ENCODE results near the gene SNX32.

The SNX32 gene

GRCh38 chr11:65867284-65868071 is 33.7 kb downstream of the SNX32 start:
- Histone ChIP-seq H3K9me3 (ENCODE audit: insufficient read depth, low read length) (no peaks in the 10 kb centered on the region), H3K27me3 (ENCODE audit: insufficient read depth, insufficient read length) (no peaks in the 10 kb centered on the region), H3K9ac (ENCODE audit: insufficient read length, low read depth) (peak overlapping the region; percentile 24), H3K4me3 (ENCODE audit: insufficient read length, low read depth) (no peak overlapping the region), H3K4me1 (ENCODE audit: insufficient read depth, insufficient read length) (peaks cover 36% of the 10 kb centered on the region), H3K36me3 (ENCODE audit: insufficient read depth, insufficient read length, low read length) (peaks cover 86% of the 10 kb centered on the region)
- TF ChIP-seq SUZ12 (IDR thresholded peaks at IDR 0.05; ENCODE audit: extremely low read depth, insufficient read depth, insufficient read length) = no peak
- TF ChIP-seq ZNF274 (IDR thresholded peaks at IDR 0.05; ENCODE audit: low read depth, low read length) = no peak
- TF ChIP-seq YY1 (IDR thresholded peaks at IDR 0.05; ENCODE audit: insufficient read depth, insufficient read length) = no peak
- no peak for DNase-seq (ENCODE audit: low read depth, low spot score)

- DNase-seq (ENCODE audit: low read depth, low spot score) = no peak
- no peaks in the 10 kb centered on the region for H3K27me3 ChIP-seq (ENCODE audit: insufficient read depth, insufficient read length)
- no peak overlapping the region for H3K9ac ChIP-seq (ENCODE audit: insufficient read length, low read depth)
- no peak overlapping the region for H3K4me3 ChIP-seq (ENCODE audit: insufficient read length, low read depth)
- H3K36me3 ChIP-seq (ENCODE audit: insufficient read depth, insufficient read length, low read length) = peaks cover 79% of the 10 kb centered on the region
- no peak for TF ChIP-seq SUZ12 (IDR thresholded peaks at IDR 0.05; ENCODE audit: extremely low read depth, insufficient read depth, insufficient read length)
- no peak for TF ChIP-seq ZNF274 (IDR thresholded peaks at IDR 0.05; ENCODE audit: low read depth, low read length)
- TF ChIP-seq YY1 (IDR thresholded peaks at IDR 0.05; ENCODE audit: insufficient read depth, insufficient read length) = no peak
- no peaks in the 10 kb centered on the region for H3K9me3 ChIP-seq (ENCODE audit: insufficient read depth, low read length)
- peaks cover 32% of the 10 kb centered on the region for H3K4me1 ChIP-seq (ENCODE audit: insufficient read depth, insufficient read length)
Measured at GRCh38 chr11:65868076-65868667, 34.4 kb downstream of the SNX32 start.

DNA sequence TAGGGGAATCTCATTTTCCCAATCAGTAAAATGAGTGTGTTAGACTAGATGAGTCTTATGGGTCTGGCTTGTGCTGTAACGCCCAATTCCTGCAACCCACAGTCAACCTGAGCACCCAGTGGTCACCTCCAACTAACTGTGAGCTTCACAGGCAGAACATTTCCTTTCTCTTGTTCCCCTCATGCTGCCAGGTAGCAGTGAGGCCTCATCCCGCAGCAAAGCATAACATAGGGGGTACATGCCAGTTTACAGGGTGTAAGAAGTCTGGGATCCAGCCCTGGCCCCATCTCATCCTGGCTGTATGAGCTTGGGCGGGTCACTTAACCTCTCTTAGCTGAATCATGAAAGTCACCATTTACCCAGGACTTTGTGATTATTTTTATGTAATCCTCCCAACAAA is 35.1 kb downstream of the SNX32 start:
- no peak for TF ChIP-seq YY1 (IDR thresholded peaks at IDR 0.05; ENCODE audit: insufficient read depth, insufficient read length)
- no peak for TF ChIP-seq SUZ12 (IDR thresholded peaks at IDR 0.05; ENCODE audit: extremely low read depth, insufficient read depth, insufficient read length)
- no peak for TF ChIP-seq ZNF274 (IDR thresholded peaks at IDR 0.05; ENCODE audit: low read depth, low read length)
- H3K36me3 ChIP-seq (ENCODE audit: insufficient read depth, insufficient read length, low read length) = peaks cover 71% of the 10 kb centered on the region

DNA sequence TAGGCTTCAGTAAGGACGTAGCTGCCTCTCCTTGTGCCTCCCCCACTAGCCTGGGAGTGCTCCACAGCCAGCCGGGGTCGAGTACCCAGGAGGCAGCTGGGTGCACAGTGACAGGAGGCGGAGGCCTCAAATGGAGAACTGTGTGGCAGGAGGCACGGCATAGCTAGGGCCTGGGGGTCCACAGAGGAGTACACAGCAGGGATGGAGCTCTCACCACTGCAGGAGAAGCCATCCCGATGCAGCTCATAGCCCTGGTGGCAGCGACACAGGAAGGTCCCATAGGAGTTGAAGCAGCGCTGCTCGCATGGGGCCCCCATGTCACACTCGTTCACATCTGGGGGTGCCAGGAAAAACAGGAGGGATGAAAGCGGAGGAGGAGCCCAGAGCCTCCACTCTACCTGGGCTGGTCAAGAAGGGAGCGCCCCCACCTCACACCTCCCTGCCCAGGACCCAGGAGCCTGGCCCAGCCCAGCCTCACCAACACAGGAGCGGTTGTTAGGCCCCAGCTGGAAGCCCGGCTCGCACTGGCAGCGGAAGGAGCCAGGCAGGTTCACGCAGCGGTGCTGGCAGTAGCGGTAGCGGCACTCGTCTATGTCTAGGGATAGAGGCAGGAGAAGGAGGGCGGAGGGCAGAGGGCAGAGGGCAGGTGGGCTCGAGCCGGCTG is 36.0 kb downstream of the SNX32 start:
- no peak for DNase-seq (ENCODE audit: low read depth, low spot score)
- TF ChIP-seq YY1 (IDR thresholded peaks at IDR 0.05; ENCODE audit: insufficient read depth, insufficient read length) (no peak), SUZ12 (IDR thresholded peaks at IDR 0.05; ENCODE audit: extremely low read depth, insufficient read depth, insufficient read length) (no peak), ZNF274 (IDR thresholded peaks at IDR 0.05; ENCODE audit: low read depth, low read length) (no peak)
- Histone ChIP-seq H3K4me1 (ENCODE audit: insufficient read depth, insufficient read length) (peaks cover 27% of the 10 kb centered on the region), H3K36me3 (ENCODE audit: insufficient read depth, insufficient read length, low read length) (peaks cover 63% of the 10 kb centered on the region), H3K27me3 (ENCODE audit: insufficient read depth, insufficient read length) (no peaks in the 10 kb centered on the region), H3K9me3 (ENCODE audit: insufficient read depth, low read length) (no peaks in the 10 kb centered on the region), H3K4me3 (ENCODE audit: insufficient read length, low read depth) (no peak overlapping the region), H3K9ac (ENCODE audit: insufficient read length, low read depth) (peak overlapping the region; percentile 17)

More for the DNA sequence above, 35.1 kb downstream of the SNX32 start:
- no peaks in the 10 kb centered on the region for H3K9me3 ChIP-seq (ENCODE audit: insufficient read depth, low read length)
- no peak overlapping the region for H3K4me3 ChIP-seq (ENCODE audit: insufficient read length, low read depth)
- peaks cover 27% of the 10 kb centered on the region for H3K4me1 ChIP-seq (ENCODE audit: insufficient read depth, insufficient read length)
- H3K9ac ChIP-seq (ENCODE audit: insufficient read length, low read depth) = no peak overlapping the region
- H3K27me3 ChIP-seq (ENCODE audit: insufficient read depth, insufficient read length) = no peaks in the 10 kb centered on the region
- no peak for DNase-seq (ENCODE audit: low read depth, low spot score)

DNA sequence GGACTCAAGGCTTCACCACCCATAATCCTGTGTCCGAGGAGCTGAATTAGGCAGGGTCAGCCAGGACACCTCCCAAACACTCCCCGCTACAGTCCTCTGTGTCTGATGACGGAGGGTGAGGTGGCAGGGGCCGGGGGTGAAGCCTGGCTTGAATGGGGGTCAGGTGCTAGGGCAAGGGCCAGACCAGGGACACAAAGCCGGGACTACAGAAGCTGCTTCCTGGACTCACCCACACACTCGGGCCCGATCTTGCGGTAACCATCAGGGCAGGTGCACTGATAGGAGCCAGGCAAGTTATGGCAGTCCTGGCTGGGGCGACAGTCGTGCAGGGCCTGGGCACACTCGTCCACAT is 36.5 kb downstream of the SNX32 start:
- H3K9ac ChIP-seq (ENCODE audit: insufficient read length, low read depth) = no peak overlapping the region
- TF ChIP-seq YY1 (IDR thresholded peaks at IDR 0.05; ENCODE audit: insufficient read depth, insufficient read length) = no peak
- no peak for TF ChIP-seq SUZ12 (IDR thresholded peaks at IDR 0.05; ENCODE audit: extremely low read depth, insufficient read depth, insufficient read length)
- TF ChIP-seq ZNF274 (IDR thresholded peaks at IDR 0.05; ENCODE audit: low read depth, low read length) = no peak
- H3K4me1 ChIP-seq (ENCODE audit: insufficient read depth, insufficient read length) = peaks cover 27% of the 10 kb centered on the region

DNA sequence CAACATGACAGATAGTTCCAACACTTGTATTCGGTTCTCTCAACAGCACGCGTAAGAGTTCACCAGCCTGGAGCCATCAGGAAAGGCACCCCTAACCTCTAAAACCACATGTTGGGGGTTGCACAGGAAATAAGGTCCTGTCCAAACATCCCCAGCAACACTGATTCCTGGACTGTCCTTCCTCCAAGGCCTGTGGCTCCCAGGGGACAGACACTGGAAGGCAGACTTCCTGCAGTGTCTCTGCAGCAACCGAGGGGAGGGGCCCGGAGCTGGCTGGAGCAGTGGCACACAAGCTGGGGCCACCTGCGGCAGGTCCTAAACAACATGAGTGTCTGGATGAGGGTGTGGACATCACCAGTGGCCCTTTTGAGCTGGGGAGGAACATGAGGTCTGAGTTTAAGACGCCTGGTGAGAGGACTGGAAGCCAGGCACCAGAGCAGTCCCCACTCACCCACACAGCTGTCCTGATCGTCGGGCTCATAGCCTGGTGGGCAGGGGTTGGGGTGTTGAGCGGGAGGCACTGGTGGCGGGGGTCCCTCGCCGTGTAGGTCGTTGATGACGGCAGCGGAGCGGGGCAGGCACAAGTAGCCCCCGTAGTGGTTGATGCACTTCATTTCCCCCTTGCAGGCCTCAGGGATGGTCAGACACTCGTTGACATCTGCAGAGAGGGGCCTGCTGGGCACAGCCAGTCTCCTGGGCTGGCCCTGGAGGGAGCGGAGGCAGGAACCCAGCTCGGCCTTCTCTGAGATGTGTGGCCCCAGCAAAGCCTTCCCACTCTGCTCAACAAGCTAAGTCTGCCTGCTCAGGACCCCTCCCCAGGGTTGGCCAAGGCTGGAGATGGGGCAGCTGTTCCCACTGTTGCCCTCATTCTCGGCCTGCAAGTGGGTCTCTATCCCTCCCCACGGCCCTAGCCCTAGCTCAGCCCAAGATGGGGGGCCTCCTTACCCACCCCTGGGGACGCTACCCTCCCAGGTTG is 37.2 kb downstream of the SNX32 start:
- H3K36me3 ChIP-seq (ENCODE audit: insufficient read depth, insufficient read length, low read length) = peaks cover 51% of the 10 kb centered on the region
- H3K9ac ChIP-seq (ENCODE audit: insufficient read length, low read depth) = peak overlapping the region; percentile 68
- H3K9me3 ChIP-seq (ENCODE audit: insufficient read depth, low read length) = no peaks in the 10 kb centered on the region
- H3K27me3 ChIP-seq (ENCODE audit: insufficient read depth, insufficient read length) = no peaks in the 10 kb centered on the region
- DNase-seq (ENCODE audit: low read depth, low spot score) = no peak
- peaks cover 27% of the 10 kb centered on the region for H3K4me1 ChIP-seq (ENCODE audit: insufficient read depth, insufficient read length)
- peak overlapping the region; percentile 64 for H3K4me3 ChIP-seq (ENCODE audit: insufficient read length, low read depth)
- no peak for TF ChIP-seq SUZ12 (IDR thresholded peaks at IDR 0.05; ENCODE audit: extremely low read depth, insufficient read depth, insufficient read length)
- TF ChIP-seq YY1 (IDR thresholded peaks at IDR 0.05; ENCODE audit: insufficient read depth, insufficient read length) = no peak
- TF ChIP-seq ZNF274 (IDR thresholded peaks at IDR 0.05; ENCODE audit: low read depth, low read length) = no peak

More for the DNA sequence above, 36.5 kb downstream of the SNX32 start:
- peaks cover 58% of the 10 kb centered on the region for H3K36me3 ChIP-seq (ENCODE audit: insufficient read depth, insufficient read length, low read length)
- no peak for DNase-seq (ENCODE audit: low read depth, low spot score)
- no peaks in the 10 kb centered on the region for H3K27me3 ChIP-seq (ENCODE audit: insufficient read depth, insufficient read length)
- no peaks in the 10 kb centered on the region for H3K9me3 ChIP-seq (ENCODE audit: insufficient read depth, low read length)
- no peak overlapping the region for H3K4me3 ChIP-seq (ENCODE audit: insufficient read length, low read depth)

Data from NT2/D1 (cell line).